Hepatocyte (in vitro differentiated cells): ENCODE data around the gene GALNTL6.

Experiments
- EZH2 ChIP-seq: fragments of 200-600 bp; sonication (generic); IDR thresholded peaks from 2 replicates; pipeline ENCODE4 v1.6.1; 2016; ENCODE audit warnings: antibody characterized with exemption, mild to moderate bottlenecking, borderline replicate concordance
- EZH2phosphoT487 ChIP-seq: fragments of 200-600 bp; sonication (generic); IDR thresholded peaks from one replicate; pipeline ENCODE4 v1.6.1; 2018; ENCODE audit warnings: antibody characterized with exemption, mild to moderate bottlenecking, low read depth, moderate library complexity; ENCODE audit not compliant: unreplicated experiment, severe bottlenecking
- TF ChIP-seq, protein P1 (sequence below): fragments of 200-600 bp; sonication (generic); IDR thresholded peaks from 2 replicates; pipeline ENCODE4 v1.5.1; 2016; ENCODE audit warnings: antibody characterized with exemption, mild to moderate bottlenecking; ENCODE audit not compliant: poor library complexity

DNA sequence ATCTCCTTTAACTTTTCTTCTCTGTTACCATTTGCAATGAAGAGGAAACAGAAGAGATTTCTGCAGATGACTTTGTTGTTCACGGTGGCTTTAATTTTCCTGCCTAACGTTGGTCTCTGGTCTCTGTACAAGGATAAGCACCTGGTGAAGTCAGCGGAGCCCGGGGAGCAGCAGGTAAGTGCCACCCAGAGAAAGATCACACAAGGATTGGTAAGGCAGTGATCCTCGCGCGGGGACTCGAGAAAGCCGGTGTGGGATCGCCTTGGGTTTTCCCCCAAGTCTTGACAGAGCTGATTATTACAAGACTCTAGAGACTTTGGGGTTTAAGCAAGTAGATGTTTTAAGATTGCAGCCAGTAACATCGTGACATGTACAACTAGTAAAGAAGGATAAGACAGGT is 1.3 kb downstream of the GALNTL6 start:
- TF ChIP-seq, protein P1, sequence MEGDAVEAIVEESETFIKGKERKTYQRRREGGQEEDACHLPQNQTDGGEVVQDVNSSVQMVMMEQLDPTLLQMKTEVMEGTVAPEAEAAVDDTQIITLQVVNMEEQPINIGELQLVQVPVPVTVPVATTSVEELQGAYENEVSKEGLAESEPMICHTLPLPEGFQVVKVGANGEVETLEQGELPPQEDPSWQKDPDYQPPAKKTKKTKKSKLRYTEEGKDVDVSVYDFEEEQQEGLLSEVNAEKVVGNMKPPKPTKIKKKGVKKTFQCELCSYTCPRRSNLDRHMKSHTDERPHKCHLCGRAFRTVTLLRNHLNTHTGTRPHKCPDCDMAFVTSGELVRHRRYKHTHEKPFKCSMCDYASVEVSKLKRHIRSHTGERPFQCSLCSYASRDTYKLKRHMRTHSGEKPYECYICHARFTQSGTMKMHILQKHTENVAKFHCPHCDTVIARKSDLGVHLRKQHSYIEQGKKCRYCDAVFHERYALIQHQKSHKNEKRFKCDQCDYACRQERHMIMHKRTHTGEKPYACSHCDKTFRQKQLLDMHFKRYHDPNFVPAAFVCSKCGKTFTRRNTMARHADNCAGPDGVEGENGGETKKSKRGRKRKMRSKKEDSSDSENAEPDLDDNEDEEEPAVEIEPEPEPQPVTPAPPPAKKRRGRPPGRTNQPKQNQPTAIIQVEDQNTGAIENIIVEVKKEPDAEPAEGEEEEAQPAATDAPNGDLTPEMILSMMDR: no peak
- TF ChIP-seq EZH2phosphoT487 (no peak), EZH2 (no peak)
